H1 (cell line): ENCODE data around the gene SLC16A5.
"Not testable (repeated sequence)": the region's sequence is repeated elsewhere in the genome, so short reads cannot be mapped to it uniquely, and the experiment has no call there.

ENCODE experiments used
- EGR1 ChIP-seq: IDR thresholded peaks from 2 replicates; pipeline ENCODE4 v1.6.1; 2011; ENCODE audit warnings: low read depth, low read length, borderline replicate concordance
- PHF8 ChIP-seq: fragments of 200-600 bp; sonication (generic); conservative IDR thresholded peaks from 2 replicates; pipeline ENCODE4 v1.7.1; 2012; ENCODE audit warnings: low read depth, mild to moderate bottlenecking, inconsistent platforms, low read length, moderate library complexity
- POLR2A ChIP-seq, 2 experiments: IDR thresholded peaks; 1 replicate in 1 of 2; 2 replicates in 1 of 2; pipeline ENCODE4 v1.6.1; 2011; ENCODE audit warnings: low read depth in 2 of 2, low read length in 2 of 2, mild to moderate bottlenecking in 2 of 2; ENCODE audit errors: control extremely low read depth in 1 of 2
- RBBP5 ChIP-seq: IDR thresholded peaks from 2 replicates; pipeline ENCODE4 v1.7.1; 2012; ENCODE audit warnings: low read depth, mild to moderate bottlenecking, inconsistent platforms, low read length, moderate library complexity, borderline replicate concordance
- TF ChIP-seq, protein P1 (sequence below): IDR thresholded peaks from 2 replicates; pipeline ENCODE4 v1.6.1; 2012; ENCODE audit warnings: inconsistent platforms
- TF ChIP-seq, protein P2 (sequence below), 3 experiments: IDR thresholded peaks; 1 replicate in 2 of 3; 2 replicates in 1 of 3; pipeline versions ENCODE4 v1.5.1 to v1.6.1; 2011; ENCODE audit warnings: low read length in 3 of 3, mild to moderate bottlenecking in 3 of 3, inconsistent platforms in 2 of 3, low read depth in 1 of 3, moderate library complexity in 1 of 3; ENCODE audit not compliant: insufficient read depth in 1 of 3; ENCODE audit errors: control extremely low read depth in 1 of 3

DNA sequence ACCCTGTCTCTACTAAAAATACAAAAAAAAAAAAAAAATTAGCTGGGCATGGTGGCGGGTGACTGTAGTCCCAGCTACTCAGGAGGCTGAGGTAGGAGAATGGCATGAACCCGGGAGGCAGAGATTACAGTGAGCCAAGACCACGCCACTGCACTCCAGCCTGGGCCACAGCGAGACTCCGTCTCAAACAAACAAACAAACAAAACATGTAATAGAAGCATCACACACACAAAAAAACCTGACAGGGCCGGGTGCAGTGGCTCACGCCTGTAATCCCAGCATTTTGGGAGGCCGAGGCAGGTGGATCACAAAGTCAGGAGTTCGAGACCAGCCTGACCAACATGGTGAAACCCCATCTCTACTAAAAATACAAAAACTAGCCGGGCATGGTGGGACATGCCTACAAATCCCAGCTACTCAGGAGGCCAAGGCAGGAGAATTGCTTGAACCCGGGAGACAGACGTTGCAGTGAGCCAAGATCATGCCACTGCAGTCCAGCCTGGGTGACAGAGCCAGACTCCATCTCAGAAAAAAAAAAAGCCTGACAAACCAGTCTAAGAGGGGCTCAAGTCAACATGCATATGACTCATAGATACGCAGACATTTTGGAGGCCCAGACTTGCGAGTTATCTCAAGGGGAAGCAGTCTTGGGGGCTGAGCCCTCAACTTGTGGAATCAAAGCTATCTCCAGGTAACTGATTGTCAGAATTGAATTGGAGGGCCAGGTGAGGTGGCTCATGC is 46.0 kb downstream of the SLC16A5 start:
- TF ChIP-seq, protein P1, sequence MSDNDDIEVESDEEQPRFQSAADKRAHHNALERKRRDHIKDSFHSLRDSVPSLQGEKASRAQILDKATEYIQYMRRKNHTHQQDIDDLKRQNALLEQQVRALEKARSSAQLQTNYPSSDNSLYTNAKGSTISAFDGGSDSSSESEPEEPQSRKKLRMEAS, result not testable (repeated sequence)
- not testable (repeated sequence) for TF ChIP-seq RBBP5; PHF8; EGR1; POLR2A (IDR thresholded peaks at IDR 0.05; ENCODE audit: control extremely low read depth in 1 of 2, low read depth in 2 of 2, low read length in 2 of 2)
- TF ChIP-seq, protein P2, sequence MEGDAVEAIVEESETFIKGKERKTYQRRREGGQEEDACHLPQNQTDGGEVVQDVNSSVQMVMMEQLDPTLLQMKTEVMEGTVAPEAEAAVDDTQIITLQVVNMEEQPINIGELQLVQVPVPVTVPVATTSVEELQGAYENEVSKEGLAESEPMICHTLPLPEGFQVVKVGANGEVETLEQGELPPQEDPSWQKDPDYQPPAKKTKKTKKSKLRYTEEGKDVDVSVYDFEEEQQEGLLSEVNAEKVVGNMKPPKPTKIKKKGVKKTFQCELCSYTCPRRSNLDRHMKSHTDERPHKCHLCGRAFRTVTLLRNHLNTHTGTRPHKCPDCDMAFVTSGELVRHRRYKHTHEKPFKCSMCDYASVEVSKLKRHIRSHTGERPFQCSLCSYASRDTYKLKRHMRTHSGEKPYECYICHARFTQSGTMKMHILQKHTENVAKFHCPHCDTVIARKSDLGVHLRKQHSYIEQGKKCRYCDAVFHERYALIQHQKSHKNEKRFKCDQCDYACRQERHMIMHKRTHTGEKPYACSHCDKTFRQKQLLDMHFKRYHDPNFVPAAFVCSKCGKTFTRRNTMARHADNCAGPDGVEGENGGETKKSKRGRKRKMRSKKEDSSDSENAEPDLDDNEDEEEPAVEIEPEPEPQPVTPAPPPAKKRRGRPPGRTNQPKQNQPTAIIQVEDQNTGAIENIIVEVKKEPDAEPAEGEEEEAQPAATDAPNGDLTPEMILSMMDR (IDR thresholded peaks at IDR 0.05; ENCODE audit: control extremely low read depth in 1 of 3, insufficient read depth in 1 of 3, low read depth in 1 of 3, low read length in 3 of 3), result not testable (repeated sequence)
